Ishikawa (cell line): ENCODE data around the gene MON1A.

Experiments used
- CEBPB ChIP-seq: IDR thresholded peaks from 2 replicates; pipeline ENCODE4 v1.6.1; 2012
- EP300 ChIP-seq: IDR thresholded peaks from 2 replicates; pipeline ENCODE4 v1.6.1; 2012; ENCODE audit warnings: borderline replicate concordance
- NFIC ChIP-seq: IDR thresholded peaks from 2 replicates; pipeline ENCODE4 v1.6.1; 2012
- RAD21 ChIP-seq: IDR thresholded peaks from 2 replicates; pipeline ENCODE4 v1.6.1; 2012; ENCODE audit warnings: low read depth
- TAF1 ChIP-seq: IDR thresholded peaks from 2 replicates; pipeline ENCODE4 v1.6.1; 2012; ENCODE audit warnings: low read depth, mild to moderate bottlenecking
- ZBTB7A ChIP-seq: IDR thresholded peaks from 2 replicates; pipeline ENCODE4 v1.6.1; 2012; ENCODE audit warnings: low read depth
- TF ChIP-seq, protein P1 (sequence below): IDR thresholded peaks from 2 replicates; pipeline ENCODE4 v1.6.1; 2012; ENCODE audit warnings: low read depth, mild to moderate bottlenecking
- TF ChIP-seq, protein P2 (sequence below): IDR thresholded peaks from 2 replicates; pipeline ENCODE4 v1.6.1; 2012

DNA sequence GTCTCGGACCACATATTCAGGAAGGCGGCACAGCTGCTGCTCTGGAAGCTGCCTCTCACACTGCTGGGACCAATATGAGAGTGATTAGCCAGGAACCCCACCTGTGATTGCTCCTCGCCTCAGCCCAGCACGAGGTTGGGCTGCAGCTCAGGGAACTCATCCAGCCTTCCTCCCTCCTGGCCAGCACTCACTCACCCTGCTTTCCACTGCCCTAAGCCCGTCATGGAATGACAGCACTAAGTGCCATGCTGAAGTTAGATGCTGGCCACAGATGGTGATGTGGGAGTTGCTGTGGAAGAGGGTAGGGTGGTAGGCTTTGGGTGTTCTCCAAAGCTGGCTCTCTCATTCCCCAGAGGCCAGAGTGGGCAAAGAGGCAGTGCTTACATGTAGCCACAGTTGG lies 33.3 kb downstream of the MON1A start:
- no peak for TF ChIP-seq TAF1
- TF ChIP-seq, protein P1, sequence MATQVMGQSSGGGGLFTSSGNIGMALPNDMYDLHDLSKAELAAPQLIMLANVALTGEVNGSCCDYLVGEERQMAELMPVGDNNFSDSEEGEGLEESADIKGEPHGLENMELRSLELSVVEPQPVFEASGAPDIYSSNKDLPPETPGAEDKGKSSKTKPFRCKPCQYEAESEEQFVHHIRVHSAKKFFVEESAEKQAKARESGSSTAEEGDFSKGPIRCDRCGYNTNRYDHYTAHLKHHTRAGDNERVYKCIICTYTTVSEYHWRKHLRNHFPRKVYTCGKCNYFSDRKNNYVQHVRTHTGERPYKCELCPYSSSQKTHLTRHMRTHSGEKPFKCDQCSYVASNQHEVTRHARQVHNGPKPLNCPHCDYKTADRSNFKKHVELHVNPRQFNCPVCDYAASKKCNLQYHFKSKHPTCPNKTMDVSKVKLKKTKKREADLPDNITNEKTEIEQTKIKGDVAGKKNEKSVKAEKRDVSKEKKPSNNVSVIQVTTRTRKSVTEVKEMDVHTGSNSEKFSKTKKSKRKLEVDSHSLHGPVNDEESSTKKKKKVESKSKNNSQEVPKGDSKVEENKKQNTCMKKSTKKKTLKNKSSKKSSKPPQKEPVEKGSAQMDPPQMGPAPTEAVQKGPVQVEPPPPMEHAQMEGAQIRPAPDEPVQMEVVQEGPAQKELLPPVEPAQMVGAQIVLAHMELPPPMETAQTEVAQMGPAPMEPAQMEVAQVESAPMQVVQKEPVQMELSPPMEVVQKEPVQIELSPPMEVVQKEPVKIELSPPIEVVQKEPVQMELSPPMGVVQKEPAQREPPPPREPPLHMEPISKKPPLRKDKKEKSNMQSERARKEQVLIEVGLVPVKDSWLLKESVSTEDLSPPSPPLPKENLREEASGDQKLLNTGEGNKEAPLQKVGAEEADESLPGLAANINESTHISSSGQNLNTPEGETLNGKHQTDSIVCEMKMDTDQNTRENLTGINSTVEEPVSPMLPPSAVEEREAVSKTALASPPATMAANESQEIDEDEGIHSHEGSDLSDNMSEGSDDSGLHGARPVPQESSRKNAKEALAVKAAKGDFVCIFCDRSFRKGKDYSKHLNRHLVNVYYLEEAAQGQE: no peak
- no peak for TF ChIP-seq RAD21
- no peak for TF ChIP-seq CEBPB
- TF ChIP-seq, protein P2, sequence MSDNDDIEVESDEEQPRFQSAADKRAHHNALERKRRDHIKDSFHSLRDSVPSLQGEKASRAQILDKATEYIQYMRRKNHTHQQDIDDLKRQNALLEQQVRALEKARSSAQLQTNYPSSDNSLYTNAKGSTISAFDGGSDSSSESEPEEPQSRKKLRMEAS: no peak
- TF ChIP-seq EP300: no peak
- no peak for TF ChIP-seq NFIC
- no peak for TF ChIP-seq ZBTB7A
